Esophagus squamous epithelium (tissue), 4 donors: ENCODE results near the gene MVB12B.

ENCODE experiments used
- CTCF ChIP-seq, 6 experiments: fragments of 450-650 bp in 4 of 6; fragments of 200-600 bp in 2 of 6; sonication (generic) in 2 of 6; IDR thresholded peaks; one replicate each; pipeline ENCODE4 v1.5.1; 2016 to 2019; ENCODE audit warnings: antibody characterized with exemption in 6 of 6, mild to moderate bottlenecking in 4 of 6, moderate library complexity in 4 of 6
- POLR2A ChIP-seq, 4 donors: fragments of 450-650 bp; IDR thresholded peaks; one replicate each; pipeline ENCODE4 v1.6.1; 2017; ENCODE audit warnings: antibody characterized with exemption in 4 of 4, mild to moderate bottlenecking in 4 of 4, moderate library complexity in 3 of 4

DNA sequence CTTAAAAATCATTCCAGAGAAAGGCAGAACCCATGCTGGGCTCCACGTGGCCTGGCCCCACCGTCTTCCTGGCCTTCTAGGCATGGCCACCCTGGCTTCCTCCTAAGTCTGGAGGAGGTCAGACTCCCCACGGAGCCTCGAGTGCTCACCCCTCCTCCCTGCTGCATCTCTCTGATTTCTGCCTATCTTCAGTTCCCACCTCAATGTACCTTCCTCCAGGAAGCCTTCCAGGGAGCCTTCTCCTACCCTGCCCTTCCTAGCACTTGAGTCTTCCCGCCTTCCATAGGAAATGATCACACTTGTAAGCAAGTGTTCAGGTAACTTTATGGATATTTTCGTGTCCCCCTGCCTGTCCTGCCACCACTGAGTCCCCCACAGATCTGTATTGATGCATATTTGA is 92.0 kb downstream of the MVB12B start:
- TF ChIP-seq CTCF (IDR thresholded peaks at IDR 0.05) (no peak), POLR2A (IDR thresholded peaks at IDR 0.05) (no peak)
